Gastroesophageal sphincter (tissue), 4 donors: Measurements from ENCODE around the gene NRF1. TPM values are rescaled to one million over a fixed set of nuclear protein-coding genes. Genes with fewer than 3 reads are reported as not detected.

ENCODE experiments used
- ATAC-seq: fragments of 150-250 bp; one replicate; pipeline ENCODE4 v1.9.1; 2016; ENCODE audit warnings: mild to moderate bottlenecking, moderate library complexity
- H3K27ac ChIP-seq, 4 donors: fragments of 200-600 bp; sonication (generic) in 3 of 4; 1 replicate in 3 of 4; 2 replicates in 1 of 4; pipeline ENCODE4 v1.5.1; 2016 to 2019
- H3K27me3 ChIP-seq: fragments of 200-600 bp; sonication (generic); one replicate; pipeline ENCODE4 v1.5.1; 2019
- H3K36me3 ChIP-seq, 2 donors: fragments of 200-600 bp; sonication (generic); one replicate each; pipeline ENCODE4 v1.5.1; 2019; ENCODE audit warnings: control low read depth in 1 of 2
- H3K4me1 ChIP-seq, 3 donors: fragments of 200-600 bp; sonication (generic); 1 replicate in 2 of 3; 2 replicates in 1 of 3; pipeline ENCODE4 v1.5.1; 2016 to 2019; ENCODE audit warnings: control low read depth in 2 of 3
- H3K4me3 ChIP-seq, 2 donors: fragments of 200-600 bp; sonication (generic); one replicate each; pipeline ENCODE4 v1.5.1; 2019; ENCODE audit warnings: mild to moderate bottlenecking in 1 of 2, moderate library complexity in 1 of 2
- H3K9me3 ChIP-seq, 3 donors: fragments of 200-600 bp; sonication (generic); one replicate each; pipeline ENCODE4 v1.5.1; 2017 to 2019; ENCODE audit warnings: control low read depth in 2 of 3
- EP300 ChIP-seq: sonication (generic); formaldehyde crosslinking; IDR thresholded peaks from one replicate; pipeline ENCODE4 v1.6.1; 2017; ENCODE audit warnings: antibody characterized with exemption, mild to moderate bottlenecking
- POLR2A ChIP-seq, 2 donors: fragments of 450-650 bp; IDR thresholded peaks; one replicate each; pipeline ENCODE4 v1.6.1; 2017; ENCODE audit warnings: antibody characterized with exemption in 2 of 2, mild to moderate bottlenecking in 2 of 2, moderate library complexity in 1 of 2
- POLR2AphosphoS5 ChIP-seq: sonication (generic); formaldehyde crosslinking; IDR thresholded peaks from one replicate; pipeline ENCODE4 v1.6.1; 2017; ENCODE audit warnings: antibody characterized with exemption
- WGBS, 2 donors: methylation state at CpG; one replicate each; pipeline ENCODE4 v1.1.5; 2018; ENCODE audit warnings: low coverage in 1 of 2; 5-methylcytosine and 5-hydroxymethylcytosine counted together
- total RNA-seq, 4 donors: library from RNA; depleted of rRNA; stranded (reverse); fragments of >200 nt; gene quantifications; one replicate each; pipeline ENCODE4 v1.1.0, GENCODE V29; 2016
- TF ChIP-seq, protein P1 (sequence below), 4 experiments: fragments of 200-600 bp in 2 of 4; fragments of 450-650 bp in 2 of 4; sonication (generic) in 1 of 4; IDR thresholded peaks; one replicate each; pipeline ENCODE4 v1.5.1; 2017 to 2019; ENCODE audit warnings: antibody characterized with exemption in 4 of 4, mild to moderate bottlenecking in 2 of 4, moderate library complexity in 2 of 4

The NRF1 gene
- total RNA-seq, 4 donors from 2014 or later = 7.8 to 20.5 (median 17.0) TPM

DNA sequence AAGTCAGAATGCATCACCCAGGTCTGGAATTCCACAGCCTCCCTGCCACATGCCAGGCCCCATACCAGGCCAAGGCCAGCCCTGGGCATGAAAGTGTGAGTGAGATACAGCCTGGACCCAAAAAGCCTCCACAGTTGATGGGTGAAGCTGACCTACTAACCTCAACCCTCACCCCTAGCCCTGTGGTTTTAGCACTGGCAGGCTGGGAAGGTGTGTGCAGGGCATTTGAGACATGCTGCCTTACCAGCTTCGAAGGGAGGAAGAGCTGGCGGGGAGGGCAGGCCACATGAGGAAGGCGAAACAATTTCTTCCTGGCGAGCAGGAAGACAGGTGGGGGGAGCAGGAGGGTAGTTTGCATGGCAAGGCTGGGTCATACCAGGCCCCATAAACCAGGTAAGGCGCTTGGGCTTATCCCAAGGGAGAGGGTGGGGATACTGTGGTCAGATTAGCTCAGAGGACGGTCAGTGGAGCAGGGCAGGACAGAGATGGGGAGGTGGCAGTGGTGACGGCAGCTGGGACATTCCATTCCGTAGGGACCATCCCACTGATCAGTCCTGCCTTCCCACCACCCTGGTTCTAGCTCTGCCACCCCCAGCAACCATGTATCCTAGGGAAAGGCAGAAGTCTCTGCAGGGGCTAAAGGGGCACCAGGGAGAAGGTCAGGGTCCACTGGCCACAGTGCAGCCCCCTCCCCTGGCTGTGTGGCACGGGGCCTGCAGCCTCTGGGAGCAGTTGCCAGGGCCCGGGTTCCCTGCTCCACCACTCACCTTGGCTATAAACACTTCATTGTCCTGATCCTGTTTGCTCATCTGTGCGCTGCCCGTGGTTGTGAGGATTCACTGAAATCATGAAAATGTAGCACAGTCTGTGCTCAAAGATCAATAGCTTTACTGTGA lies 155.8 kb downstream of the NRF1 start:
- Histone ChIP-seq H3K27ac (no peak overlapping the region), H3K36me3 (no peaks in the 10 kb centered on the region), H3K9me3 (no peaks in the 10 kb centered on the region), H3K4me3 (no peak overlapping the region), H3K4me1 (no peaks in the 10 kb centered on the region), H3K27me3 (peaks cover 10% of the 10 kb centered on the region)
- no peak for TF ChIP-seq EP300
- TF ChIP-seq, protein P1, sequence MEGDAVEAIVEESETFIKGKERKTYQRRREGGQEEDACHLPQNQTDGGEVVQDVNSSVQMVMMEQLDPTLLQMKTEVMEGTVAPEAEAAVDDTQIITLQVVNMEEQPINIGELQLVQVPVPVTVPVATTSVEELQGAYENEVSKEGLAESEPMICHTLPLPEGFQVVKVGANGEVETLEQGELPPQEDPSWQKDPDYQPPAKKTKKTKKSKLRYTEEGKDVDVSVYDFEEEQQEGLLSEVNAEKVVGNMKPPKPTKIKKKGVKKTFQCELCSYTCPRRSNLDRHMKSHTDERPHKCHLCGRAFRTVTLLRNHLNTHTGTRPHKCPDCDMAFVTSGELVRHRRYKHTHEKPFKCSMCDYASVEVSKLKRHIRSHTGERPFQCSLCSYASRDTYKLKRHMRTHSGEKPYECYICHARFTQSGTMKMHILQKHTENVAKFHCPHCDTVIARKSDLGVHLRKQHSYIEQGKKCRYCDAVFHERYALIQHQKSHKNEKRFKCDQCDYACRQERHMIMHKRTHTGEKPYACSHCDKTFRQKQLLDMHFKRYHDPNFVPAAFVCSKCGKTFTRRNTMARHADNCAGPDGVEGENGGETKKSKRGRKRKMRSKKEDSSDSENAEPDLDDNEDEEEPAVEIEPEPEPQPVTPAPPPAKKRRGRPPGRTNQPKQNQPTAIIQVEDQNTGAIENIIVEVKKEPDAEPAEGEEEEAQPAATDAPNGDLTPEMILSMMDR (IDR thresholded peaks at IDR 0.05) = no peak
- TF ChIP-seq POLR2A (IDR thresholded peaks at IDR 0.05) = no peak
- TF ChIP-seq POLR2AphosphoS5 = no peak
- ATAC-seq = no peak
- 87 to 88% methylated on average over 5 to 9 of the region's 12 CpGs for WGBS, 2 donors

DNA sequence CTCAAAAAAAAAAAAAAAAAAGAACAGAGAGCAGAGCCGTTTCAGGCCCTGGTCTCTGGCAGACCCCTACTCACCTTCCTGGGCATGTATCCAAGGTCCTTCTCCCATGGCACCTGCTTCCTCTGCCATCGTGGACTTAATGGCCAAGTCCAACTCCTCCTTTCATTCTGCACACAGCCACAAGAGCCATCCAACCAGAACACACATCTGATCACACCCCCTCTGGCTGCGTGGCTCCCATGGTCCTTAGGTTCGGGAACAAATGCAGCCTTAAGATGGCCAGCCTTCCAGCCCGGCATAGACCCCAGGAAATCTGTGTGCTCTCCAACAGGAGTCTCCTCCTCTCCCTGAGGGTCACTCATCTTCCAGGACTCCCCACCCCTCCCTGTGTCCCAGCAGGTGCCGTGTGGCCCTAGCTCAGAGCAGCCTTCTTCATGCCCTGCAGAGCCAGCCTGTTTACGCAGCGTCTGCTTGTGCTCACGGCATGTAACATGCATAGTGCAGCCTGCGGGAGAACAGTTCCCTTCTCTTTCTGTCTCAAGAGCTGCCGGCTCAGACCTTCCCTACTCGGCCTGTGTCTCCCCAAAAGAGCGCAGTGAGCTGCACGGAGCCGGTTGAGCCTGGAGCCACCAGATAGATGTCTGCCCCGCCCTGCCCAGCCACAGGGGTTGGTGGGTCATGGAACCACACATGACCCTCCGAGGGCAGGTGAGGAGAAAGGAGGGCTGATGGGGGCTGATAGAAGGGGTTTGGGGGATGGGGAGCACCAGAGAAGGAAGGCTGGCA lies 157.3 kb downstream of the NRF1 start:
- ATAC-seq = no peak
- 76 to 85% methylated on average over 6 to 12 of the region's 17 CpGs for WGBS, 2 donors

DNA sequence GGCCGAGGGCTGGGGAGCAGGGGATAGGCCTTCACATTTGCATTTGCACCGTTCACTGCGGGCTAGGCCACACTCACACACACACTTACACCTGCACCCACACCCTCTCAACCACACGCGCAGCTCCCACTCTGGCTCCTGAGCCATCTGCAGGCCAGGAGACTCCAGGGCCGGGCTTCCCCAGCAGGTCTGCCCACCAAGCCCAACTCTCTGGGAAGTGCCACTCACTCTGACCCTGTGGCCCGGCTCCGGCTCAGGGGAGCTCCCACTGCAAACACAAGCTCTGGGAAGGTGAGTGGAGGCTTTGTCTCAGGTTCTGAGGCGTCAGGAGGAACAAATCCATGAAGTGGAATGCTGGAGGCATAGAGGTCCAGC lies 157.9 kb downstream of the NRF1 start:
- ATAC-seq = no peak
- no peak overlapping the region for H3K27ac ChIP-seq
- WGBS, 2 donors = 84 to 96% methylated on average over 3 to 5 of the region's 9 CpGs
- H3K36me3 ChIP-seq = no peaks in the 10 kb centered on the region
- H3K4me3 ChIP-seq = no peak overlapping the region
- H3K4me1 ChIP-seq = no peaks in the 10 kb centered on the region
- TF ChIP-seq POLR2AphosphoS5 (no peak), EP300 (no peak), POLR2A (IDR thresholded peaks at IDR 0.05) (no peak)
- TF ChIP-seq, protein P1 (IDR thresholded peaks at IDR 0.05) = no peak
- H3K27me3 ChIP-seq = peaks cover 18% of the 10 kb centered on the region
- no peaks in the 10 kb centered on the region for H3K9me3 ChIP-seq

More for the DNA sequence above, 157.3 kb downstream of the NRF1 start:
- Histone ChIP-seq H3K27ac (no peak overlapping the region), H3K36me3 (no peaks in the 10 kb centered on the region), H3K4me3 (no peak overlapping the region), H3K27me3 (peaks cover 18% of the 10 kb centered on the region), H3K4me1 (no peaks in the 10 kb centered on the region), H3K9me3 (no peaks in the 10 kb centered on the region)
- TF ChIP-seq POLR2AphosphoS5 = no peak
- TF ChIP-seq POLR2A (IDR thresholded peaks at IDR 0.05) = no peak
- TF ChIP-seq EP300 = no peak
- TF ChIP-seq, protein P1 (IDR thresholded peaks at IDR 0.05) = no peak

DNA sequence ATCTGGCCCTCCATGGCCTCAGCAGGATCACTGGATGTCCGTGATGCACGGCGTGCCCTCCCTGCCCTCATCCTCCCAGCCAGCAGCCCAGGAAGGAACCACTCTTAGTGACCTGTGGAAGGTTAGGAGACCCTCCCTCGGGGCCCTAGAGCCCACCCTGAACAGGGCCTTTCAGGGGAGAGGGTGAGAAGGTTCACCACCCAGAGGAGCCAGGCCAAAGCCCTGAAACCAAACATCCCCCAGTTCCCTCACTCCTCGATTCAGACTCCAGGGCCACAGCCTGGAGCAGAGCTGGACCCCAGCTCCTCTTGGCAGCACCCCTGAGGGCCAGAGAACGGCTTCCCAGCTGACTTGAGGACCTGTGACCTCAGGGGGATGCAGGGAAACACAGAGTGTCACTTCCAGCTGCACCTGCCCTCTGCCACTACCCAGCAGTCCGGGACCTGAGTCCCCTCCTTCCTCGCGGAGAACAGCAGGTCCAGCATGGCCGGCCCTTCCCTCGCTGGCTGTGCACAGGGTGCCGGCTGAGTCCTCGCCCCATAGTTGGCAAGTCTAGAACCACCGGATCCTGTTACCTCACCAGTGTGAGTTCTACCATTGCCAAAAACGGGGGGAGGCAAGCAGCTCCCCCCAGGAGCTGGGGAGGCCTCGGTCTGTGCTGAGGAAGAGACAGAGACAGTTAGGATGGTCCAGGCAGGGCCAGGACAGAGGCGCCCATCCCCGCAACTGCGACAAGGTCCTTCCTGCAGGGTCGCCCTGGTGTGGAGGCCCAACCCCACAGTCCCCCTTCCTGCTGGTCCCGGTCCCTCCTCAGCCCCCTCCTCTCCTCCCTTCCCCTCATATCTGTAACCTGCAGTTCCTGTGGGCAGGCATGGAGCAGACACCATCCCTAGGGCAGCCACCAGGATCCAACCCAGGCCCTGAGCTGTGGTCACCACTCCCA lies 158.6 kb downstream of the NRF1 start:
- ATAC-seq = no peak
- no CpG with 5 or more reads among the region's 21 CpGs for WGBS, 2 donors
- TF ChIP-seq POLR2A (IDR thresholded peaks at IDR 0.05) (no peak), POLR2AphosphoS5 (no peak), EP300 (no peak)
- TF ChIP-seq, protein P1 (IDR thresholded peaks at IDR 0.05) = no peak
- no peak overlapping the region for H3K4me3 ChIP-seq
- H3K9me3 ChIP-seq = no peaks in the 10 kb centered on the region
- H3K4me1 ChIP-seq = no peaks in the 10 kb centered on the region
- H3K27ac ChIP-seq = no peak overlapping the region
- peaks cover 21% of the 10 kb centered on the region for H3K27me3 ChIP-seq
- H3K36me3 ChIP-seq = no peaks in the 10 kb centered on the region
